HG03571 (cell line): Measurements from ENCODE around the gene INO80C.
"Not testable (repeated sequence)": the region's sequence is repeated elsewhere in the genome, so short reads cannot be mapped to it uniquely, and the experiment has no call there.

ENCODE experiments used
- ATAC-seq: cut with Tn5 transposase; IDR thresholded peaks from one replicate; pipeline ENCODE4 v1.9.1; 2021; ENCODE audit not compliant: unreplicated experiment

The INO80C gene

GRCh38 chr18:35463827-35464226 lies 33.9 kb downstream of the INO80C start:
- ATAC-seq, result no peak

- no peak for ATAC-seq
Observed at GRCh38 chr18:35463050-35463449, 34.7 kb downstream of the INO80C start.

- ATAC-seq, result no peak
Observed at GRCh38 chr18:35460736-35461161, 37.0 kb downstream of the INO80C start.

- ATAC-seq, result no peak
Observed at GRCh38 chr18:35459997-35460396, 37.8 kb downstream of the INO80C start.

GRCh38 chr18:35458677-35459441 lies 38.9 kb downstream of the INO80C start:
- no peak for ATAC-seq

GRCh38 chr18:35458271-35458670 lies 39.5 kb downstream of the INO80C start:
- no peak for ATAC-seq

- ATAC-seq, result no peak
Observed at GRCh38 chr18:35457140-35457704, 40.5 kb downstream of the INO80C start.

- ATAC-seq, result no peak
Observed at GRCh38 chr18:35455926-35456763, 41.6 kb downstream of the INO80C start.

GRCh38 chr18:35454803-35455202 lies 43.0 kb downstream of the INO80C start:
- no peak for ATAC-seq

- not testable (repeated sequence) for ATAC-seq
Observed at GRCh38 chr18:35453065-35453464, 44.7 kb downstream of the INO80C start.

GRCh38 chr18:35451916-35452315 lies 45.8 kb downstream of the INO80C start:
- no peak for ATAC-seq

GRCh38 chr18:35451032-35451431 lies 46.7 kb downstream of the INO80C start:
- no peak for ATAC-seq

- ATAC-seq, result no peak
Observed at GRCh38 chr18:35444636-35445035, 53.1 kb downstream of the INO80C start.

GRCh38 chr18:35443847-35444246 lies 53.9 kb downstream of the INO80C start:
- ATAC-seq, result no peak

GRCh38 chr18:35443434-35443833 lies 54.3 kb downstream of the INO80C start:
- ATAC-seq, result no peak

- ATAC-seq, result no peak
Observed at GRCh38 chr18:35442701-35443100, 55.1 kb downstream of the INO80C start.

GRCh38 chr18:35441857-35442595 lies 55.7 kb downstream of the INO80C start:
- ATAC-seq, result no peak

GRCh38 chr18:35438480-35439234 lies 59.1 kb downstream of the INO80C start:
- no peak for ATAC-seq

GRCh38 chr18:35437836-35438235 lies 59.9 kb downstream of the INO80C start:
- no peak for ATAC-seq

- ATAC-seq, result no peak
Observed at GRCh38 chr18:35436076-35436649, 61.6 kb downstream of the INO80C start.
